Activated CD8-positive, alpha-beta memory T cell treated with anti-CD3 and anti-CD28 coated beads for 48 hours (primary cell): ENCODE data around the gene TTBK2.
"Not testable (repeated sequence)": the region's sequence is repeated elsewhere in the genome, so short reads cannot be mapped to it uniquely, and the experiment has no call there.

Experiments
- DNase-seq, 3 experiments: peaks; one replicate each; pipeline ENCODE4 v3.0.0-alpha.2; 2020; ENCODE audit warnings: low read depth in 2 of 3, low spot score in 2 of 3

The TTBK2 gene

GRCh38 chr15:42911058-42911592 lies 9.5 kb downstream of the TTBK2 start:
- no peak for DNase-seq

GRCh38 chr15:42908538-42908937 lies 12.0 kb downstream of the TTBK2 start:
- DNase-seq = no peak

- no peak for DNase-seq
These were observed 16.9 kb downstream of the TTBK2 start for GRCh38 chr15:42903388-42904324.

- DNase-seq = not testable (repeated sequence)
These were observed 26.7 kb downstream of the TTBK2 start for GRCh38 chr15:42893911-42894310.

- DNase-seq = no peak
These were observed 29.0 kb downstream of the TTBK2 start for GRCh38 chr15:42891569-42891968.

- DNase-seq = no peak
These were observed 30.2 kb downstream of the TTBK2 start for GRCh38 chr15:42890161-42890913.

- DNase-seq = not testable (repeated sequence)
These were observed 33.2 kb downstream of the TTBK2 start for GRCh38 chr15:42887384-42887783.

- DNase-seq = no peak
These were observed 40.5 kb downstream of the TTBK2 start for GRCh38 chr15:42880121-42880520.

GRCh38 chr15:42879443-42879842 lies 41.1 kb downstream of the TTBK2 start:
- no peak for DNase-seq

GRCh38 chr15:42876224-42876623 lies 44.4 kb downstream of the TTBK2 start:
- DNase-seq = no peak

GRCh38 chr15:42868683-42869082 lies 51.9 kb downstream of the TTBK2 start:
- DNase-seq = no peak

- DNase-seq = no peak
These were observed 56.9 kb downstream of the TTBK2 start for GRCh38 chr15:42863572-42864239.

GRCh38 chr15:42858999-42859789 lies 61.4 kb downstream of the TTBK2 start:
- no peak for DNase-seq

- no peak for DNase-seq
These were observed 62.0 kb downstream of the TTBK2 start for GRCh38 chr15:42858540-42858939.

GRCh38 chr15:42854576-42854975 lies 66.0 kb downstream of the TTBK2 start:
- DNase-seq = no peak

GRCh38 chr15:42849836-42850235 lies 70.7 kb downstream of the TTBK2 start:
- no peak for DNase-seq

GRCh38 chr15:42848846-42849245 lies 71.7 kb downstream of the TTBK2 start:
- no peak for DNase-seq

GRCh38 chr15:42846647-42847046 lies 73.9 kb downstream of the TTBK2 start:
- no peak for DNase-seq

- no peak for DNase-seq
These were observed 75.0 kb downstream of the TTBK2 start for GRCh38 chr15:42845581-42845980.

GRCh38 chr15:42843699-42844098 lies 76.9 kb downstream of the TTBK2 start:
- DNase-seq = no peak

- DNase-seq = no peak
These were observed 84.3 kb downstream of the TTBK2 start for GRCh38 chr15:42836251-42836650.
